Kasumi-1 (cell line): ENCODE results near the gene NT5M.

Experiments
- DNase-seq, 2 experiments: peaks; one replicate each; lab custom pipeline; 2025; lab: John Stamatoyannopoulos, UW

The NT5M gene

DNA sequence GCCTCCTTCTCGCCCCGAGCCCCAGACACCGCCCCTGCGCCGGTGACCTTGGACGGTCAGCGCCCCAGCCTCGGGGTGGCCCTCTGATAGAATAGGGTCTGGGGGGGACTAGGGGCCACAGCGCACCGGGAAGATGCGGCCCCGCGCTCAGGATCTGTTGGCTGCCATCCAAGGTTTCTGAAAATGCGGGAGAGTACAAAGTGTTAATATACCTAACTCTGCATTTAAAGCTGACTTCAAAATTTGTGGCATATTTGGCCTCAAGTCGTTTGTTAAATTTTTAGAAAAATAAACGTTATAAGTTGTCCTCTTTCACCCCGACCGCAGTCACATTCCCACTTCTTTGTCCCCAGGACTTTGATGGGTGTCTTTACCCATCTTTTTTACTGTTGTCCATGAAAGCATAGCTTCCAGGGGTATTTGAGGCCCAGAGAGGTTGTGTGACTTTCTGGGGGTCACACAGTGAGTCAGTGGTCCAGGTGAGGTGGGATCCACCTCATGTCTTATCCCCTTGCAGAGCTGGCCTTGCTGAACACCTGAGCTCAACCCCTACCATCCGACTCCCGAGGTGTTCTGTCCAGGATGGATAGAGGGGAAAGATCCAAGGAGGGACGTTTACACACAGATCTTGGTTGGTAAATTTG, 796 bp downstream of the NT5M start:
- no peak for DNase-seq

DNA sequence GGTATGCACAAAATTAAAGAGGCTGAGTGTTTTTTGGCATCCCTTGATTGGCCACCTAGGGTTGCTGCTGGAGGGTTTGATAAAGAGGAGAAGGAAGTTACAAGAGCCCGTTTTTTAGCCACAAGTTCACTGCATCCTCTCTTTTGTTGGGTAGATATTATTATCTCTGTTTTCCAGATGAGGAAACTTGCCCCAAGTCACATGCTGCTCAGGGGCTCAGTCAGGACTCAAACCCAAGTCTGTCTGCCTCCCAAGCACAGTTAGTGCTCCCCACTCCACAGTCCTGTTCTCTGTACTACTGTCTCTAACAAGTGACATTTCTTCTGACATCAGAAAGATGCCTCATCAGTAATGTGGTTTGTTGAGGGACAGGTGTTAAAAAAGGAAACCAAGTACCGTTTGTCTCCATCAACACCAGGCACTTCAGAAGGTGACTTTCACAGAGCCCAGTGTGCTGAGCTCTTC, 1.4 kb downstream of the NT5M start:
- peak; percentile 50 to 51 for DNase-seq

DNA sequence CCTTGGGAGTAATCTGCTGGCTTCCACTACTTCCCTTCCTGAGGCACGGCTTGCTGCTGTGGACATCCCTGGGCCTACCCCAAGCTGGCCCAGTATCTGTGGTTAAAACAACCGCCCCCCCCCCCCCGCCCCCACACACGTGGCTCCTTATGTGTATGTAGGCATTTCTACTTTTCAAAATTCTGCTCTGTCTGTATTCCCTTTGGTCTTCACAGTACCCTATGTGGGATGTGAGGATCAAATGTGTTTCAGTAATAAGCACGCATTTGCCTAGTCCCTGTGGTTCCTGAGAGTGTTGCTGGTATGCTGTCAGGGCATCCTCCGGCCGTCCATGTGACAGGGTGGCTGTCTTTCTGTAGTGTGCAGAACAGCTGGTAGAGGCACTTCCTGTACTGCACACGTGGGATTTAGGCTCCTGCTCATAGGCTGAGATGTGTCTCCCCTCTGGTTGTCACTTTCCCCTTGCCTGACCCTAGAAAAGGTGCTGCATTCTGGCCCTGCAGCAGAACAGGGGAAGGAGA, 2.2 kb downstream of the NT5M start:
- peak; percentile 70 to 74 for DNase-seq

DNA sequence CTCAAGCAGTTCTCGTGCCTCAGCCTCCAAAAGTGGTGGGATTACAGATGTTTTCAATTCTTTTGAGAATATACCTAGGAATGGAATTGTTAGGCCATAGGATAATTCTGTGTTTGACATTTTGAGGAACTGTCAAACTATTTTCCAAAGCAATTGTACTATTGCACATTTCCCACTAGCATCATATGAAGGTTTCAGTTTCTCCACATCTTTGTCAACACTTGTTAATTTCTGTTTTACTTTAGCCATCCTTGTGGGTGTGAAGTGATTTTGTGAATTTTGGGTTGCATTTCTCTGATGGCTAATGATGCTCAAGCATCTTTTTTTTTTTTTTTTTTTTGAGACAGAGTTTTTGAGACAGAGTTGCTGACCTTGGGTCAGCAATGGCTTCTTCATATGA, 6.2 kb downstream of the NT5M start:
- DNase-seq, result no peak

DNA sequence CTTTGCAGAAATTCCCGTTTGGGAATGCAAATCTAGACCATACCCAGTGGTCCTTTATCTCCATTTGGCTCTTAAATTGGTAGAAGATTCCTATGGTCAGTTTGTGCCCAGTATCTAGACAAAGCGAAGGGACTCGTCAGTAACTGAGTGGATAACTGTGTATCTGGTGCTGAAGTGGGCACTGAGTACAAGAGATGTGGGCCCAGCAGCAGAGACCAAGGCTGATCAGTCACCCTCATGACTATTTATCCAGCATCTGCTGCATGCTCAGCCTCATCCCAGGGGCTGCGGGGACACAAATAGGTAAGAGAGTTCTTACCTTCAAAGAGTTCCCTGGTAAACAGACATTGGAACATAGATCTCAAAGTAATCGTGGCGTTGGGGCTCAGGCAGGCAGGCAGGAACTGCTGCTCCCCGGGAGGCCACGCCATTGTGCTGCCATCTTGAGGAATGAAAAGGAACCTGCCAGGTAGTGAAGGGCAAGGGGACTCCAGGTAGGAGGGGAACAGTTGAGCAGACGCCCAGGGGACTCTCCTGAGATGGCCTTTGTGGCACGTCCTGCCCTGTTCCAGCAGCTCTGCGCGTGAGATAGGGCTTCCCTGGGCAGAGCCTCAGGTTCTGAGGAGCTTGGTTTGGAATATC, 10.3 kb downstream of the NT5M start:
- DNase-seq, result peak; percentile 1 to 3

DNA sequence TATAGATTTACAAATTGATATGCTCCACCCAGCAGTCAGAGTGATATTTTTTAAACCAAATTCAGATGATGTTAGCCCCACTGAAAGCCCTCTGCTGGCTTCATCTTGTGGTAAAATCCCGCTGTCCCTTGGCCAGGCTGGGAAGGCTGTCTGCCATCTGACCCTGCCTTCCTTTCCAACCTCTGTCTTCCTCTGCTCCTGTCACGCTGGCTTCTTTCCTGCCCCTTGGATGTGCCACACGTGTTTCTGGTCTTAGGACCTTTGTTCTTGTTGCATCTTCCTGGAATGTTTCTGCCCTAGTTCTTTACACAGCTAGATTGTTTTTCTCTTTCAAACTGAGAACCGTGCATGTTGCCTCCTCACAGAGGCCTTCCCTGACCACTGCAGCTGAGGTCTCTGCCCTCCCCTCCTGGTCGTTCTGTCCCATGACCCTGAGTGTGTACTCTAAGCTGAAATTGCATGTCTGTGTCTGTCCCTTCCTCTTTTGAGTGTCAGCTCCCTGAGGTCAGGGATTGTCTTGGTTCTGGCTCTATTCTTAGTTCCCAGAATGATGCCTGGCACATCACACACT, 11.4 kb downstream of the NT5M start:
- no peak for DNase-seq

DNA sequence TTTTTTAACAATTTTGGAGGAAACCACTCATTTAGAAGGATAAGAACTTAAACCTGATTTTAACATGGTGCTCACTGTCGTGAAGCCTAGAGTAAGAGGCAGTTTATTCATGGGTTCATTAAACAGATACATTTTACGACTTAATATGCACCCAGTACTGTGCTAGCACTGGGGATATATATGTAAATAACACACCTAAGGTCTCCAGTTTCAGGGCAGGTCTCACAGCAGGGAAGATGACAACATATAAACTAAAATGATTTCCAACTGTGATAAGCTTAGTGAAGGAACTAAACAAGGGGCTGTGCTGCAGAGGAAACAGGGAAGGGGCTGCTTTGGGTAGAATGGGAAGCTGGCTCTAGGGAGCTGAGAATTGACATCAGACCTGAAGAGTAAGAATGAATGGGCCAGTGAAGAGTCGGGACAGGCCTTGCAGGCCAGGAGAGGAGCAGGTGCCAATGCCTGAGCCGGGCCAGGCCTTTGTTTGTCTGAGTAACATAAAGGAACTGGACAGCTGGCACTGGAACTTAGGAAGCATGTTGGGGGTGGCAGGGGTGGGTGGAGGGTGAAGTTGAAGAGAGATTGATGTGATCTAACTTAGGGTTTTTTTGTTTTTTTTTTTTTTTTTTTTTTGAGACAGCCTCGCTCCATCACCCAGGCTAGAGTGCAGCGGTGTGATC, 12.1 kb downstream of the NT5M start:
- no peak for DNase-seq

DNA sequence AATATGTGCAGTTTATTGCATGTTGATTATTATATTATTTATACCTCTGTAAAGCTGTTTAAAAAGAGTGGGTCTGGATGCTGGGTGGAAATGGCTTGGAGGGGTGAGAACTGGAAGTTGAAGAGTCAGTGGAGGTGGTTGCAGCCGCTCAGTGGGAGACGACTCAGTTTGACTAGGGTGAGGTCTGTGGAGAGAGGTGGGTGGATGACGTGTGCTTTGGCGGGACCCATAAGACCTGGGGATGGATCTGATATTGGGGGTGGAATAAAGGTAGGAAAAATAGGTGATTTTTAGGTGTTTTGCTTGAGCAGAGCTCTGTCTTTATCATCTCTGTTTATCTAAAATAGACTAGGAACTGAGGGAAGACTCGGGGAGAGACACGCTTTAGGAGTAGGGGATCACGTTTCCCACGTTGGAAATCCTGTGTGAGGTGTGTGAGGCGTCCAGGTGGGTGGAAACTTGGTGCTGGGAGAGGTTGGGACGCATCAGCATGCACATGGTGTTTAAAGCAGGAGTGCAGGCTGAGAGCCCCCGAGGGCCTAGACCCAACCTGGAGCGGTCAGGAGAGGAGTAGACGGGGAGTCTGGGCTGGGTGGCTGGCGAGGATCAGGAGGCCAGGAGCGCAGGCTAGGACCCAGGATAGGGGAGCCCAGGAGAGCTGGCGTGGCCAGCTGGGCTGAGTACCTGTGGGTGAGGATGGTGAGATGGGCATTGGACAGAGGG, 17.2 kb downstream of the NT5M start:
- DNase-seq, result no peak

DNA sequence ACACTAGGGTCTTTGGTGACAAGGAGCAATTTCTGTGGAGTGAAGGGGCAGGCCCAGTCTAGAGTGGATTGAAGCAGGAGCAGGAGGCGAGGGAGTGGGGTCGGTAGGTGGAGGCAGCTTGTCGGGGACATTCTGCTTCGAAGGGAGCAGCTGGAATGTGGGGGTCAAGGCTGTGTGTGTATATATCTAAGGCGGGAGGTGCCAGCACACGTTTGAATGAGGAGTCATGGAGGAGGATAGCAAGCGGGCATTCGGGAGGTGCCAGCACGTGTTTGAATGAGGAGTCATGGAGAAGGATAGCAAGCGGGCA, 17.7 kb downstream of the NT5M start:
- no peak for DNase-seq

DNA sequence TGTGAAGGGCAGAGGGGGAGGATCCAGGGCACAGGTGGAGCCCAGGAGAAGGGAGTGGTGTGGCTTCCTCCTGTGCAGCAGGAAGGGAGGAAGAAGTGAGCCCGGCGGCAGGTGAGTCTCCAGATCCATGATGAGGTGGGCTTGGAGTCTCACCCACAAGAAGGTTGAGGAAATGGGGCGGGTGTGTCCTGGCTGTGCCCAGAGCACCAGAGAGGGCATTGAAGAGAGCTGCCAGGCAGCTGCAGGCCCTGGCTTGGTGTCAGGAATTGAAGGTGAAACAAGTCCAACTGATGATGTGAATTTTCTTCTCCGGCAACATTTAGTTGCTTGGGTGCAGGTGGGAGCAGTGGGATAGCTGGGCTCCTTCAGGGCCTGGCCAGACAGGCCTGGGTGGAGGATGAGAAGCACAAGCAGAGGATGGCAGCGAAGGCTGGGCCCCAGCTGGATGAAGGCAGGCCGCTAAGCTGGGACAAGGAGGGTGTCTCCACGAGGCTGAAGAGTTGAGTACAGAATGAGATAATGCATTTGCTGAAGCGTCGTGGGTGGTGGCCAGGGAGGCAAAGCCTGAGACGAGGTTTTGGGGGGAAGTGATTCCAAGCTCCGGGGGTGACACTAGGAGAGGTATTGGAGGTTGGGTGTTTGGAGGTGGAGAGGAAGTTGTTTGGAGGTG, 18.3 kb downstream of the NT5M start:
- no peak for DNase-seq

DNA sequence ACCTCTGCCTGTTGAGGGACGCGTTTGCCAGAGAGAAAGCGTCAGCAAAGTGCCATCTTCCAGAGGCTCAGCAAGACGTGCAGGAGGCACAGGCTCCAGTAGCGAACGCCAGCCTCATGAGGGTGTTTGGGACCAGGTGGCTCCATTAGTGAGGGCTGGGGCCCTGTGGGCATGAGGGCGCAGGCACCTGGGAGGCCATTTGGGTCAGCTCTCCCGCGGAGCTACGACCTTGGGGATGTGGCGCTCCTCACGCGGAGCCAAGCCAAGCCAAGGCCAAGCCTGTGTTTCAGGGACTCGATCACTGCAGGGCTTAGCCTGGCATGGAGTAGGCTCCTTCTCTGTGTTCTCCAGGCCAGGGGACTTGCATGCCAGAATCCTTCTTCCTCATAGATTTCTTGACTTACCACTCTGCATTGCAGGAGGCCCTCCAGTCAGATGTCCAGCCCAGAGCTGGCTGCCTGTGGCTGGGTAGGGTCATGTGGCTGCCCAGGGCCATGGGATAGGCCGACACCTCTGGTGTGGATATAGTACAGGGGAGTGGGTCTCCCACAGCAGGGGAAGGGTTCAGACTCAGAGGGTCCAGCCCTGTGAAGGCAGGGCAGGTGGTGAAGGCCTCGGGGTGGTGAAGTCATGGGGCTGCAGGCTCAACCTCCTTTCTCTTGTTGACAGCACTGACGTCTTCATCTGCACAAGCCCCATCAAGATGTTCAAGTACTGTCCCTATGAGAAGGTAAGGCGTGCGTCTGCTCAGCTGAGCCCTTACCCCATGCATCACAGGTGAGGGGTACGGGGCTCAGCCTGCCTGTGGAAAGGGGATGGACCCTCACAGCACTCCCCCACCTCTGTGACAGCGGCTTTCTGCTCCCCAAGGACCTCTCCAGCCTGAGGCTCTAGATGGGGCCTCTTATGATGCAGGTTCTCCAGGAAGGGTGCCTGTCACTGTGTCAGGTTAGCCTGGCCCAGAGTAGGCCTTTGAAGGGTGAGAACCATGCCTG, 19.6 kb downstream of the NT5M start:
- DNase-seq, result no peak

DNA sequence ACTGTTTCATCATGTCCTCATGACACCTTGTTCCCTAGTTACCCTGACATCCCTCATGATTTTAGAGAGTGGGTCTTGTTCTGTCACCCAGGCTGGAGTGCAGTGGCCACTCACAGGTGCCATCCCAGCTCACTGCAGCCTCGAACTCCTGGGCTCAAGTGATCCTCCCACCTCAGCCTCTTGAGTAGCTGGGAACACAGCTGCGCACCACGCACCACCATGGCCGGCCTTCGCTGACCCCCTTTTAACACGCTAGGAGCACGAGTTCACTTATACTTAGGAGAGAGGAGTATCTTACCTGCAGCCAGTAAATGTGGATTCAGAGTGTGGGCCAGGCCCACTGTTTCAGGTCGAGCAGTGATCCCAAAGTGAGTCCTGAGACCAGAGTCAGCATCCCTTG, 21.4 kb downstream of the NT5M start:
- no peak for DNase-seq

DNA sequence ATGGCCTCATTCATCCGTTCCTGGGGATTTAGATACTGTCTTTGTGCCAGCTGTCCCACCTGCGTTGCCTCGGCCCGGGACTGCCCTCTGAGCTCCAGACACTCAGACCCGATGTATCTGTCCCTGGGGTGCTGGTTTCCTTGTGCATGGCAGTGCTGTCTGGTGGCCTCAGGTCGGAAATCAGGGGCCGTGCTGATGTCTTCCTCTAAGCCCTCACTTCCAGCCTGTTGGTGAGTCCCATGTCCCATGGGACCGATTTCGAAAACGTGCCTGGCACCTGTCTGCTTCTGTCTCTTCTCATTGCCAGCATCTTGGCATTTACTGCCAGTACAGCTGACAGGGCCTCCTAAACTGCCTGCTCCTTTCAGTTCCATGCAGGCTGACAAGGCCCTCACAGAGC, 22.1 kb downstream of the NT5M start:
- no peak for DNase-seq

DNA sequence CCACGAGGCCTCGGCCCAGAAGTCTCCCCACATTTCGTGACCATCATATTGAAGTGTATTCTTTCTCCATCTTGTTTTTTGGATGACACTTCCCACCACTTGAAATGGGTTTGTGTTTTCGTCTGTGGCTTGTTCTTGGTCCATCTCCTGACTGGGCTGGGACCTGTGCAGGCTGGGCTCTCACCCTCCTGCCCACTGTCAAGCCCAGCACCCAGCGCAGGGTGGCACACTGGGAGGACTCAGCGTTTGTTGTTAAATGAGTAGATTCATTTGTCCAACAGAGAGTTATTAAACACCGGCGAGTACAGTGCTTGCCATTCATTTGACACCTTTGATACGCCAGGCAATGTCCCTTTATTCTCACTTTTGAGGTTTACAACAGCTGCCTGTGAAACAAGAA, 22.6 kb downstream of the NT5M start:
- no peak for DNase-seq

DNA sequence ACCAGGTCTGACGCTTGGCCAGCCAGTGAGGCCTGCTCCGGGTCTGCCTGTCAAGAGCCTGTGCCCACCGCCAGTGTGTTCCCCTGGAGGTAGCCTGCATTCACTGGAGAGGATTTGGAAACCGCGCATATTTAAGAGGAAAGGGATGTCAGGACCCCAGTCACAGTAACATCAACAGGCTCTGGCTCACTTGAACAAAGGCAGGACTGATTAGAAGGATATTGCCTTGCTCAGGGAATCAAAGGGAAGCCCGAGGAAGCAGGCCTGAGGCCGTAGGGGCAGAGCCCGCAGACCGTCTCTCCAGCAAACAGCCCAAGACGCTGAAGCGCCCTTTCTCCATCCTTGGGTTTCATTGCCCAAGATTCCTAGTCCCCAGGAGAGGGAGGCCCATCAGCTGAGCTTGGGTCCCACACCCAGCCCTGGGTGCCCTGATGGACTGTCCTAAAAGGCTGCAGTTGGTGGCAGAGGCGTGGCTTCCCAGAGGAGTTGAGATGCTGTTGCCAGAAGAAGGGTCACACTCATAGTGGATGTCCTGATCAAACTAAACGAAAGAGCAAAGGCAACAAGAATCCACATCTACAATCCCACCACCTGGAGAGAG, 23.2 kb downstream of the NT5M start:
- DNase-seq, result no peak

DNA sequence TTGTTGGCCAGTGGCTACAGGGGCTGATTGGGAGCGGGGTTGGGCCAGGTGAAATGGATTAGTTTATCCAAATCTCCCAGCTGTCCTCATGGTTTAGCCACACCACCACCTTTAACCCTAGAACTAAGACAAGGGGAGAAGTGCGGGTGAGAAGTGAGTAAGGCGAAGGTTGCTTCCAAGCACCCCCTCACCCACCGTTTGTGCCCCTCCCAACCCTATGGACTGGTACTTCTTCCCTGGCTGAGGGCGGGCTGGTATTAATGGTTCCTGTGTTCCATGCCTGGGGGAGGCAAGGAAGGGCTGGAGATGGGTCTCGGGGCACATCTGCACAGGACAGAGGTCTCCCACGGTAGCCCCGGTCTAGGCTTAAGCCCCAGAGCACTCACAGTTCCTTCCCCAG, 25.1 kb downstream of the NT5M start:
- DNase-seq, result no peak

DNA sequence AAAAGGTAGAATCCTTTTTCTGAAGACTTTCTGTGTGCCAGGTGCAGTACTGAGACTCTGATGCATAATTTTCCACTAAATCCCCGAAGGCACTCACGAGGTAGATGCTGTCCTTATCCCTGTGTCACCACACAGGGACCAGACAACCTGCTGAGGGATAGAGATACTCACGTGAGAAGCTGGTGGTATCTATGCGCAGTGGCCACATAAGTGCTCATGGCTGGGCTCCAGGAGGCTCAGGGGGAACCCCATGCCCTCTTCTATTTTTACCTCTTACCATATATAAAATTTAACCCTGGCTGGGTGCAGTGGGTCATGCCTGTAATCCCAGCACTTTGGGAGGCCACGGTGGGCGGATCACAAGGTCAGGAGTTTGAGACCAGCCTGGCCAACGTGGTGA, 38.3 kb downstream of the NT5M start:
- DNase-seq, result no peak

DNA sequence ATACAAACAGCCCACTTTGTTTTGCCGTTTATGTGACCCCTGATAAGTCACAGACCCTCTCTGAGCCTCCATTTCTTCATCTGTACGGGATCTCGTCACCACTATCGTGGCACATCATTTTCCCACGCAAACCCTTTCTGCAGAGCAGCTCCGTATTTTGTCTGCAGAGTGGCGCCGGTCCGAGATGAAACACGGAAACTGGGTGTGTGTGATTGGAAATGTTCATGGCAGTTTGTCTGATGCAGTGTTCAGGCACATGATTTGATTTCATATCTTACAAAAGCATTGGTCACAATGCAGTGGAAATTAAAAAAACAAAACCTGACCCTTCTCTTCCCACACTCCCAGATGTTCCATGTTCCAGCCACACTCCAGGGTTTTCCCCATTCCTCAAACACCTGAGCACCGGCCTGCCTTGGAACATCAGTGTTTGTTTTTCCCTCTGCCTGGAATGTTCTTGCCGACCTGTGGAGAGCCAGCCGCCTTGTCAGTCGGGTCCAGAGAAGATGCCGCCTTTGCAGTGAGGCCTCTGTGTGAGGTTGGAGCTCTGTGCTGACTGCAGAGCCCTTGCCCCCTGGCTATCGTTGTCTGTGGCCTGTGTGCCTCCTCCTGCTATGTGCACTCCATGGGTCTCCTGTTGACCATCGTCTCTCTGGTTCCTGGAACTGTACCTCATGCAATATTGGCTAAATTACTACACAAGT, 39.2 kb downstream of the NT5M start:
- no peak for DNase-seq

DNA sequence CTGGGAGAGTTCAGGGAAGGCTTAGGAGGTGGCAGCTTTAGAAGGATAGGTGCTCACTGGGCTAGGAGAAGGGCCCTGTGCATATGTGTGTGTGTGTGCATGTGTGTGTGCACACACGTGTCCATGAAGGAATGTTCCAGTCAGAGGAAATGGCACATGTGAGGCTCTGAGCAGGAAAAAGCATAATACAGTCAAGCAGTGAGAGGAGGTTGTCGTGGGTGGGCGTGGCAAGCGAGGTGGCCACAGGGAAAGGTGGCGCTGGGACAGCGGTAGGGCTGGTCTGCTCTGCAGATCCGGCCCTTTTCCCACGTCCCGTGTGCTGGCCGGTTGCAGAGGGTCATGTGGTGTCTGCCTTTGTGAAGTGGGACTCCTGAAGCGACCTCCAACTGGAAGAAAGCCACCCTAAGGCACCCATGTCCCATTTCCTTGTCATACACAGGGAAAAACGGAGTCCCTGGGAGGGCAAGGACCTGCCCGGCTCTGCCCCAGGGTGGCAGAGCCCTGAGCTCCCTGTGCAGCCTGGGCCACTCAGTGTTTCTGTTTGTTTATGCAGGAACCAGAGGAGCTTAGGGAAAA, 40.1 kb downstream of the NT5M start:
- no peak for DNase-seq
